KMS-11 (cell line): ENCODE measurements around the gene NME7.

Experiments used
- H2AFZ ChIP-seq: fragments of 200-600 bp; sonication (generic); 2 replicates; pipeline ENCODE4 v1.6.1; 2016; ENCODE audit warnings: antibody characterized with exemption, mixed run types, low read depth
- H3K27ac ChIP-seq: fragments of 200-600 bp; sonication (generic); 2 replicates; pipeline ENCODE4 v1.6.1; 2016; ENCODE audit warnings: mild to moderate bottlenecking, mixed run types
- H3K27me3 ChIP-seq: fragments of 200-600 bp; sonication (generic); 2 replicates; pipeline ENCODE4 v1.6.1; 2017; ENCODE audit warnings: mild to moderate bottlenecking, low read depth, mixed run types, moderate library complexity; ENCODE audit not compliant: insufficient read depth
- H3K36me3 ChIP-seq: fragments of 200-600 bp; sonication (generic); 2 replicates; pipeline ENCODE4 v1.6.1; 2017; ENCODE audit warnings: mild to moderate bottlenecking, mixed run types; ENCODE audit not compliant: insufficient read depth
- H3K4me1 ChIP-seq: fragments of 200-600 bp; sonication (generic); 2 replicates; pipeline ENCODE4 v1.6.1; 2016; ENCODE audit warnings: mild to moderate bottlenecking, low read depth, mixed run types; ENCODE audit not compliant: poor library complexity, severe bottlenecking
- H3K4me2 ChIP-seq: fragments of 200-600 bp; sonication (generic); 2 replicates; pipeline ENCODE4 v1.7.0; 2016; ENCODE audit warnings: mild to moderate bottlenecking, mixed run types
- H3K4me3 ChIP-seq: fragments of 200-600 bp; sonication (generic); IDR thresholded peaks from 2 replicates; pipeline ENCODE4 v1.6.1; 2017; ENCODE audit warnings: low read depth, low read length, mixed read lengths; ENCODE audit not compliant: insufficient read depth
- H3K79me2 ChIP-seq: fragments of 200-600 bp; sonication (generic); 2 replicates; pipeline ENCODE4 v1.6.1; 2016; ENCODE audit warnings: low read depth, mixed run types; ENCODE audit not compliant: insufficient read depth
- H3K9ac ChIP-seq: fragments of 200-600 bp; sonication (generic); 2 replicates; pipeline ENCODE4 v1.6.1; 2016; ENCODE audit warnings: mild to moderate bottlenecking, mixed run types
- H4K20me1 ChIP-seq: fragments of 200-600 bp; sonication (generic); 2 replicates; pipeline ENCODE4 v1.6.1; 2016; ENCODE audit warnings: mild to moderate bottlenecking, mixed run types; ENCODE audit not compliant: insufficient read depth
- CTCF ChIP-seq: fragments of 200-600 bp; sonication (generic); conservative IDR thresholded peaks from 2 replicates; pipeline ENCODE4 v1.6.1; 2017; ENCODE audit warnings: low read depth, mild to moderate bottlenecking, antibody characterized with exemption, low read length, moderate library complexity, mixed read lengths

Gene NME7

GRCh38 chr1:169260478-169261151 is 107.0 kb downstream of the NME7 start:
- no peak overlapping the region for H3K27ac ChIP-seq
- no peak for TF ChIP-seq CTCF

GRCh38 chr1:169259816-169260215 is 107.8 kb downstream of the NME7 start:
- Histone ChIP-seq H3K79me2 (no peaks in the 10 kb centered on the region), H3K9ac (no peak overlapping the region), H3K4me3 (no peak overlapping the region), H3K36me3 (no peaks in the 10 kb centered on the region; the same call in 1 of the 2 replicates), H3K4me1 (no peaks in the 10 kb centered on the region), H3K27me3 (no peaks in the 10 kb centered on the region), H3K27ac (no peak overlapping the region), H2AFZ (no peak overlapping the region), H4K20me1 (no peaks in the 10 kb centered on the region; the same call in 1 of the 2 replicates), H3K4me2 (no peak overlapping the region)
- TF ChIP-seq CTCF, result no peak

More at GRCh38 chr1:169260478-169261151, 107.0 kb downstream of the NME7 start:
- H3K27me3 ChIP-seq, result no peaks in the 10 kb centered on the region
- no peak overlapping the region for H3K4me3 ChIP-seq
- no peaks in the 10 kb centered on the region for H3K79me2 ChIP-seq
- no peak overlapping the region for H3K9ac ChIP-seq
- no peak overlapping the region for H2AFZ ChIP-seq
- no peaks in the 10 kb centered on the region; the same call in 1 of the 2 replicates for H4K20me1 ChIP-seq
- H3K4me1 ChIP-seq, result no peaks in the 10 kb centered on the region
- no peak overlapping the region for H3K4me2 ChIP-seq
- H3K36me3 ChIP-seq, result no peaks in the 10 kb centered on the region; the same call in 1 of the 2 replicates

- H3K4me2 ChIP-seq, result no peak overlapping the region
- no peak overlapping the region for H2AFZ ChIP-seq
- TF ChIP-seq CTCF, result no peak
- no peaks in the 10 kb centered on the region for H3K36me3 ChIP-seq
- no peak overlapping the region for H3K4me3 ChIP-seq
- no peak overlapping the region for H3K9ac ChIP-seq
- H3K27ac ChIP-seq, result no peak overlapping the region
- no peaks in the 10 kb centered on the region for H3K79me2 ChIP-seq
- H3K27me3 ChIP-seq, result no peaks in the 10 kb centered on the region
- H4K20me1 ChIP-seq, result no peaks in the 10 kb centered on the region
- H3K4me1 ChIP-seq, result no peaks in the 10 kb centered on the region
Observed at GRCh38 chr1:169250795-169251194, 116.8 kb downstream of the NME7 start.

GRCh38 chr1:169250022-169250421 is 117.6 kb downstream of the NME7 start:
- Histone ChIP-seq H3K27ac (no peak overlapping the region), H3K4me3 (no peak overlapping the region)
- no peak for TF ChIP-seq CTCF

More at GRCh38 chr1:169250022-169250421, 117.6 kb downstream of the NME7 start:
- no peak overlapping the region for H3K9ac ChIP-seq
- H3K36me3 ChIP-seq, result no peaks in the 10 kb centered on the region
- no peaks in the 10 kb centered on the region for H3K4me1 ChIP-seq
- no peaks in the 10 kb centered on the region for H3K27me3 ChIP-seq
- H2AFZ ChIP-seq, result no peak overlapping the region
- H3K4me2 ChIP-seq, result no peak overlapping the region
- no peaks in the 10 kb centered on the region for H4K20me1 ChIP-seq
- no peaks in the 10 kb centered on the region for H3K79me2 ChIP-seq
